UCSD-AML1 (cell line): ENCODE results near the gene IDH3B.
"Not testable (repeated sequence)": the region's sequence is repeated elsewhere in the genome, so short reads cannot be mapped to it uniquely, and the experiment has no call there.

Experiments
- DNase-seq: peaks from one replicate; lab custom pipeline; 2025; ENCODE audit not compliant: unreplicated experiment; lab: John Stamatoyannopoulos, UW

IDH3B gene

DNA sequence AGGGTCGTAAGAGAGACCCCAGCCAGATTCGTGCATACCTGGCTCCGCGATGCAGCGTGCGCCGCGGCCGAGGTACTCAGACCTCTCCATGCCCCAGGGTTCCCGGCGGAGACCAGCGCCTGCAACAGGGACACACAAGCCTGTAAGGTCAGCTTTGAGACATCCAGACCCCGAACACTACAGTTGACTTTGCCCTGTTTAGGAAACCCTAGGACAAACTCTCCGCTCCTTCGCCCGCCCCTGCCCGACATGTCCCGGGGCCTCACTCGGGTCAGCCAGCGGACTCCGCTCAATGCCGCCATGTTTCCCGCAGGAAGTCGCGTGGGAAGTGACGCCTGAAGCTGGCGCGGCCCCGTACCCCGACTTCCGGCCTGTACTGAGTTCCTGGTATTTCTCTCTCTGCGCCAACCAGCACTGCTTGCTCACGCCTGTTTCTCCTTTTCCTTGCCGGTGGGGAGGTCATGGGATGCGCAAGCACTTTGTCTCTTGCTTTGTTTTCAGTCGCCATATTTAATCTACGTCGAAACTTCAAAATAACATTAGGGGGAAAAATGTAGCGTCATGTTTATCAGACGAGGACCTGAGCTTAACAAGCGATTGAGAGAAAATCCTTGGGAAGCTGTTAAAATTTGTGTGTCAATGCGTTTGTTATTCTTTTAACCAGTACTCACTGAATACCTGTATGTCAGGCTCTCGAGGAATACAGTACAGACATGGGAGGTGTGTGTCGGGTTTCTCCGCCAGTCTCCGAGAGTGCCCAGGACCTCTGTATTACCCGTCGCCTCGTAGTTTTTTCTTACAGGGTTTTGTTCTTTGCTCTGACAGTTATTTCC lies at the start of gene IDH3B:
Gene IDH3B, minus strand, starts transcription at position 330 of the 833 bp plus-strand sequence. Its CDS starts 28 bp downstream, at position 302.
- peak; percentile 89 for DNase-seq

DNA sequence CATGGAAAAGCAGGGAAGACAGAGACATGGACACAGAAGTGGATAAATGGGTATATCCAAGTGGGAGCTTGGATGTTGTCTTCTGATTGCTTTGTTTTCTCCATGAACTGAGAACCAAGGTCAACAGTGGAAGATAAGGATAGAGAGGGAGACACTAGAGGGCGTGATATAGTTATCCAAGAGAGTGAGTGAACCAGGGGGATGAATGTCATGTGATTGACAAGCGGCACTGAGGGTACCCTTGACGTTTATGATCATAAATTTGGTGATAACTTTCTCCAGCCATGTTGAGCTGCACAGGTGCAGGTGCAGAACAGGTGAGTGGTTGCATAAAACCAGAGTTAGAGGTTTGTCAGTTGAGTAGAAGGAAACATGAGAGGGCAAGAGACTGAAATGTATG lies 49.3 kb upstream of the IDH3B start:
- no peak for DNase-seq

- no peak for DNase-seq
Observed at GRCh38 chr20:2709205-2709981, 45.4 kb upstream of the IDH3B start.

GRCh38 chr20:2708665-2709064 lies 44.6 kb upstream of the IDH3B start:
- DNase-seq, result no peak

- no peak for DNase-seq
Observed at GRCh38 chr20:2708073-2708415, 44.0 kb upstream of the IDH3B start.

DNA sequence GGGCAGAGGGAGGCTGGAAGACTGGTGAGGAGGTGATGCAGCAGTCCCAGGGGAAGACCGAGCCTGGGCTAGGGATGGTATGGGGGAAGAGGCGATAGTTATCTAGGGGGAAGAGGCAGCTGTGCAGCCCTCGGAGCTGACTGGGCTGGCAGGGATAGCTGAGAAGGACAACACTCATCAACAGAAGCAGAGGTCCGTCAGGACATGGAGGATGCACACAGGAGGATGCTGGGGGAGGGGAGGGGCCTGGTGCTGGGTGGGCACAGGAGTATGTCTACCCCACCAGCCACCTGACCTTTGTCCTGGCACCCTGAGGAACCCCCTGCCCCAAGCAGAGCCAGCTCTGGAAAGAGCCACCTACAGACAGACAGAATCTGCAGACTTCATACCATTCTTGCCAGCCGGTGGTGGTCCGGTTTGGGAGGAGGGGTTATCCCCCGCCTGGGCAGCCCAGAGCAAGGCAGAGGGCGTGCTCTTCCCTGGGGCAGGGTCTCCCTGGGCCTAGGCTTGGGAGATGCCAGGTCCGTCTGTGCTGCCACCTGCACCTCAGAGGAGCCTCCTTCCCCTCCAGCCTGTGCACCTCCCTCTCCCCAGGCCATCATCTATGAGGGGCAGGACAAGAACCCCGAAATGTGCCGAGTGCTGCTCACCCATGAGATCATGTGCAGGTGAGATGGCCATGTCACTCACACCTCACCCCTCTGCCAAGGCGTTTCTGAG lies 43.5 kb upstream of the IDH3B start:
- no peak for DNase-seq

DNA sequence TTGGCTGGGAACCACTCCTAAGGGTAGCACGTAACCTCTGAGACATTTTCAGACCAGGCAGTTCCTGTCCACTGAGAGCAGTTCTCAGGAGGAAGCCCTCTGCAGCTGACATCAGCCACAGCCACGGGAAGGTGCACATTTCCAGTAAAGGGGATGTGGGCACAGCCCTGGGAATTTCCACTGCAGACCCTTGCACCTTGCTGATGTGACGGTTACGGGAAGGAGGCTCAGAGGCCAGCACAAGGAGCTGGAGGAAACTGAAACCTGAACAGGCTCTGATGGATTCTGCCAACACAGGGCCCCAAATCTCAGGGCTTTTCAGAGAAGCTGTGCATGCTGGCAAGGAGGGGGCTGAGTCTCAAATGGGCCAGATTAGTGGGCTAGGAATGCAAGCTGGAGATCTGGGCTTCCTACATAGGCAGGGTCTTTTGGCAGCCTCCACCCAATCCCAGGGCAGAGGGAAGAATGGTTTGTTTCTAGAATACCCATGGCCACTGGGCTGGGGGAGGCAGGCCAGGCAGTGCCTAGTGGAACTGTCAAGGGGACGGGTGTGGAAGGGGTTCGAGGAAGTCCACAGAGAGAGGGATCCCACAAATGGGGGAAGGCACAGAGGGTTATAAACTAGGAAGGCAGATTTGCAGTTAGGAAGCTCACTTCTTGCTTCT lies 42.8 kb upstream of the IDH3B start:
- DNase-seq, result peak; percentile 69

GRCh38 chr20:2705931-2706645 lies 42.1 kb upstream of the IDH3B start:
- DNase-seq, result no peak

- DNase-seq, result no peak
Observed at GRCh38 chr20:2703716-2704475, 39.9 kb upstream of the IDH3B start.

DNA sequence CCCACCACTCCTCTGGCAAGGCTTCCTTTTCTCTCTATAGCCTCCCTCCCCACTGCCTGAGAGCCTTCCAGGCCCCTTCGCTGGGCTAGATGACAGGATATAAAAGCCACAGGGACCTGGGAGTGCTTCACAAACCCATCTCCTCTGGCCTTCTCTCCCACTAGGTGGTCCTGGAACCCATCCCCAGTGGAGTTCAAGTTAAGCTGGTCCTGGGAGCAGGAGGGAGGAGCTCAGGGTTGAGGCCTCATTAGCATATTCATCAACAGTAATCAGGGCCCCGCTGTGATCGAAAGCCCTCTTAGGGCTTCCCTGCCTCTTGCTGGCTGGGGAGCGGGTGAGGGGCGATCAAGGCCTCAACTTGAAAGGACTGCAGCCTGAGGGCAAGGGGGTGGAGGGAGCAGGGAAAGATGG lies 37.7 kb upstream of the IDH3B start:
- DNase-seq, result no peak

- DNase-seq, result no peak
Observed at GRCh38 chr20:2700913-2701620, 37.1 kb upstream of the IDH3B start.

GRCh38 chr20:2699775-2700413 lies 35.9 kb upstream of the IDH3B start:
- DNase-seq, result no peak

GRCh38 chr20:2698912-2699311 lies 34.9 kb upstream of the IDH3B start:
- no peak for DNase-seq

- no peak for DNase-seq
Observed at GRCh38 chr20:2698186-2698817, 34.3 kb upstream of the IDH3B start.

DNA sequence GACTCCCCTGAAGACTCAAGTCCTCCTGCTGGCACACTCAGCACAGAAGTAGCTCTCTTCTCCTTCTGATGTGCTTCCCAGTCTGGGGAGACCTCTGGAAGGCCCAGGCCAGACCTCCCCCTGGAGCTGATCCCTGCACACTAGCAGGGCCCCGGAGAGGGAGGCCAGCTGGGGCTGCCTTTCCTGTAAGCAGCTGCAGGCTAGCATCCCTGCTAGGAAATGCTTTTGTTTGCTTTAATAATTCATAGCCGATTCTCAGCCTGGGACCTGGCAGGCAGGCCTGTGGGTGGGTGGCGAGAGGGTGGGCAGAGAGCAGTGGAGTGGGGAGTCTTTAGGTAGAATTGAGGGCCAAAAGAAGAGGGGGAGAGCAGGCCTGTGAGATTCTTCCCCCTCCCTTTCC lies 33.8 kb upstream of the IDH3B start:
- no peak for DNase-seq

- no peak for DNase-seq
Observed at GRCh38 chr20:2696646-2697045, 32.6 kb upstream of the IDH3B start.

DNA sequence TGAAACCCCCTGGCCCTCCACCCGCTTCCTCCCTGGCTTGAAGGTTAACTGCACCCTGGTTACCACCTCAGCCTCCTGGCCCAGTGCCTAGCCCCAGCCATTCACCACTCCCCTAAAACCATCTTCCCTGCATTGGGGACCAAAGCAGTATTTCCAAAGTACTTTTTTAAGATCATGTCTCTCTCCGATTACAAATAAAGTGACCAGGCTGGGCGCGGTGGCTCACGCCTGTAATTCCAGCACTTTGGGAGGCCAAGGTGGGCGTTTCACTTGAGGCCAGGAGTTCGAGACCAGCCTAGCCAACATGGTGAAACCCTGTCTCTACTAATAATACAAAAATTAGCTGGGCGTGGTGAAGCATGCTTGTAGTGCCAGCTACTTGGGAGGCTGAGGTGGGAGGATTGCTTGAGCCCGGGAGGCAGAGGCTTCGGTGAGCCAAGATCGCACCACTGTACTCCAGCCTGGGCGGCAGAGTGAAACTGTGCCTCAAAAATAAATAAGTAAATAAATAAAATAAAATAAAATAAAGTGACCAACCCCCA lies 32.0 kb upstream of the IDH3B start:
- not testable (repeated sequence) for DNase-seq
